Gastrocnemius medialis (tissue), 4 donors: ENCODE data around the gene PHLDA2.

Experiments
- CTCF ChIP-seq, 5 experiments: fragments of 450-650 bp in 3 of 5; fragments of 200-600 bp in 2 of 5; sonication (generic) in 2 of 5; IDR thresholded peaks in 4 of 5; conservative IDR thresholded peaks in 1 of 5; 1 replicate in 4 of 5; 2 replicates in 1 of 5; pipeline ENCODE4 v1.5.1; 2016 to 2019; ENCODE audit warnings: antibody characterized with exemption in 5 of 5, mild to moderate bottlenecking in 3 of 5, moderate library complexity in 3 of 5
- POLR2A ChIP-seq, 2 donors: fragments of 450-650 bp; IDR thresholded peaks; one replicate each; pipeline ENCODE4 v1.6.1; 2017; ENCODE audit warnings: antibody characterized with exemption in 2 of 2, mild to moderate bottlenecking in 2 of 2, moderate library complexity in 2 of 2

DNA sequence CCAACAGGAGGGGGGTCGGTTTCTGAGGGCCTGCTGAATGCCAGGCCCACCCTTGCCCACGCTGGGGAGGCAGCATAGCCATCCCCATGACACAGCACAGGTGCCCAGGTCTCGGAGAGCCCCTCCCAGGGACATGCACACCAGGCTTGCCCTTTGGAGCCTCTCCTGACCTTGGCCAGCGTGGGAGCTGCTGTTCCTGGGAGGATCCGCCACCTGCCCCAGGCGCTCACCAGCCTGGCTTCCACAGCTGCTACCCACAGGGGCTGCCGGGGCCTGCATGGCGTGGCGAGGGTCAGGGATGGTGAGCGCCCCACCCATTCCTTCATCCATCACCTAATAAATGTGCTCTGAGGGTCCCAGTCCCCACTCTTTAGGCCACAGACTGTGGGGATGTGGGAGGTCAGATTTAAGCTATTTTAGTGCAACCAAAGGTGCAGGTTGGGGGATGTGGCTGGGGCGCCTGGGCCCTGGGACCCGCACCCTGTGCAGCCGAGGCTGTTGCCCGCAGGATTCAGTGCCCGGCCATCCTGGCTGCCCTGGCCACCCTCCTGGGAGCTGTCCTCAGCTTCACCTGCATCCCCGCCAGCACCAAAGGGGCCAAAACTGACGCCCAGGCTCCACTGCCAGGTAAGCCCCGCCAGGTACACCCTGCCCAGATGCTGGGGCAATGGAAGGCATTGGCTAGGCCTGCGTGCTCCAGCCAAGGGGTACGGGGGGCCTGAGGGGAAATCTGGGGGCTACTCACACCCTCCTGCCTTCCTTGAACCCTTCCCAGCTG, 12.9 kb downstream of the PHLDA2 start:
- TF ChIP-seq CTCF (IDR thresholded peaks at IDR 0.05 in 4 of 5, conservative IDR thresholded peaks at IDR 0.05 in 1 of 5), result no peak
- no peak for TF ChIP-seq POLR2A (IDR thresholded peaks at IDR 0.05)
